PC-9 (cell line): ENCODE data around the gene LRP11. TPM values are rescaled to one million over a fixed set of nuclear protein-coding genes. Genes with fewer than 3 reads are reported as not detected.

Experiments used
- BruUV-seq: library from RNA; stranded (reverse); fragments of 400-500 nt; replicated peaks from 2 replicates; lab custom pipeline; 2021; lab: Mats Ljungman, UMichigan
- CTCF ChIA-PET: fragments of 300-600 bp; sonication (Branson Sonifier 250); formaldehyde crosslinking; loops from one replicate; lab custom pipeline; 2022; ENCODE audit warnings: antibody characterized with exemption; lab: Charles Lee
- POLR2A ChIA-PET: fragments of 300-600 bp; sonication (Branson Sonifier 250); formaldehyde crosslinking; loops from one replicate; lab custom pipeline; 2022; ENCODE audit warnings: antibody characterized with exemption; ENCODE audit not compliant: unreplicated experiment; lab: Charles Lee
- DNase-seq, 2 experiments: peaks; one replicate each; pipeline versions ENCODE4 v3.0.0 to v3.0.0-alpha.2; 2015 to 2022; ENCODE audit warnings: mixed read lengths in 1 of 2
- H2AFZ ChIP-seq: fragments of 200-600 bp; sonication (generic); 2 replicates; pipeline ENCODE4 v1.8.1; 2017; ENCODE audit warnings: antibody characterized with exemption
- H3F3A ChIP-seq: fragments of 200-600 bp; sonication (generic); 2 replicates; pipeline ENCODE4 v1.8.1; 2017; ENCODE audit warnings: antibody characterized with exemption, mild to moderate bottlenecking, low read depth; ENCODE audit not compliant: insufficient read depth
- H3K27ac ChIP-seq: fragments of 200-600 bp; sonication (generic); 2 replicates; pipeline ENCODE4 v1.6.1; 2016; ENCODE audit warnings: mixed run types
- H3K27me3 ChIP-seq: fragments of 200-600 bp; sonication (generic); 2 replicates; pipeline ENCODE4 v1.6.1; 2016; ENCODE audit warnings: low read depth, mixed run types; ENCODE audit not compliant: insufficient read depth
- H3K36me3 ChIP-seq: fragments of 200-600 bp; sonication (generic); 2 replicates; pipeline ENCODE4 v1.6.1; 2016; ENCODE audit warnings: low read depth, mixed run types
- H3K4me1 ChIP-seq: fragments of 200-600 bp; sonication (generic); replicated peaks from 2 replicates; pipeline ENCODE4 v1.6.1; 2016; ENCODE audit warnings: mixed run types; ENCODE audit not compliant: insufficient read depth
- H3K4me2 ChIP-seq: fragments of 200-600 bp; sonication (generic); 2 replicates; pipeline ENCODE4 v1.6.1; 2017; ENCODE audit warnings: mixed run types
- H3K4me3 ChIP-seq: fragments of 200-600 bp; sonication (generic); 2 replicates; pipeline ENCODE4 v1.6.1; 2016; ENCODE audit warnings: mixed run types
- H3K79me2 ChIP-seq: fragments of 200-600 bp; sonication (generic); 2 replicates; pipeline ENCODE4 v1.6.1; 2017; ENCODE audit warnings: low read depth, mixed run types
- H3K9me2 ChIP-seq: fragments of 200-600 bp; sonication (generic); 2 replicates; pipeline ENCODE4 v1.8.1; 2017; ENCODE audit warnings: mild to moderate bottlenecking; ENCODE audit not compliant: insufficient read depth
- H3K9me3 ChIP-seq: fragments of 200-600 bp; sonication (generic); 2 replicates; pipeline ENCODE4 v1.8.1; 2016; ENCODE audit warnings: low read depth; ENCODE audit not compliant: insufficient read depth
- H4K20me1 ChIP-seq: fragments of 200-600 bp; sonication (generic); 2 replicates; pipeline ENCODE4 v1.8.1; 2017; ENCODE audit not compliant: insufficient read depth
- EZH2 ChIP-seq: fragments of 200-600 bp; sonication (generic); IDR thresholded peaks from 2 replicates; pipeline ENCODE4 v1.8.0; 2017; ENCODE audit warnings: antibody characterized with exemption, low read depth
- intact Hi-C: fragments of 100-400 bp; cut with micrococcal nuclease; formaldehyde crosslinking; loops from one replicate; pipeline ENCODE4 v1.10.0; 2022; ENCODE audit not compliant: unreplicated experiment
- total RNA-seq: library from RNA; stranded (reverse); gene quantifications from 2 replicates; pipeline ENCODE4 v1.2.3, GENCODE V29; 2021
- TF ChIP-seq, protein P1 (sequence below): fragments of 200-600 bp; sonication (generic); conservative IDR thresholded peaks from 2 replicates; pipeline ENCODE4 v1.6.1; 2017; ENCODE audit warnings: mixed run types, antibody characterized with exemption, mild to moderate bottlenecking, moderate library complexity

LRP11 gene
- total RNA-seq, 1 experiment from 2014 or later: 38.6 TPM

GRCh38 chr6:149779644-149779963, 84.6 kb downstream of the LRP11 start:
- H2AFZ ChIP-seq: no peak overlapping the region
- no peaks in the 10 kb centered on the region for H3K79me2 ChIP-seq
- no peaks in the 10 kb centered on the region for H3K9me2 ChIP-seq
- no peak overlapping the region for H3K4me3 ChIP-seq
- no peak for DNase-seq
- H3K36me3 ChIP-seq: peaks cover 4% of the 10 kb centered on the region
- H4K20me1 ChIP-seq: peaks cover 4% of the 10 kb centered on the region; the same call in 1 of the 2 replicates
- intact Hi-C loops: no loop called here
- POLR2A ChIA-PET: no interaction called here
- H3K9me3 ChIP-seq: no peaks in the 10 kb centered on the region
- H3K27me3 ChIP-seq: no peaks in the 10 kb centered on the region
- H3K27ac ChIP-seq: no peak overlapping the region
- H3K4me1 ChIP-seq: no peaks in the 10 kb centered on the region
- no TSS peak for BruUV-seq
- CTCF ChIA-PET: no interaction called here
- TF ChIP-seq, protein P1, sequence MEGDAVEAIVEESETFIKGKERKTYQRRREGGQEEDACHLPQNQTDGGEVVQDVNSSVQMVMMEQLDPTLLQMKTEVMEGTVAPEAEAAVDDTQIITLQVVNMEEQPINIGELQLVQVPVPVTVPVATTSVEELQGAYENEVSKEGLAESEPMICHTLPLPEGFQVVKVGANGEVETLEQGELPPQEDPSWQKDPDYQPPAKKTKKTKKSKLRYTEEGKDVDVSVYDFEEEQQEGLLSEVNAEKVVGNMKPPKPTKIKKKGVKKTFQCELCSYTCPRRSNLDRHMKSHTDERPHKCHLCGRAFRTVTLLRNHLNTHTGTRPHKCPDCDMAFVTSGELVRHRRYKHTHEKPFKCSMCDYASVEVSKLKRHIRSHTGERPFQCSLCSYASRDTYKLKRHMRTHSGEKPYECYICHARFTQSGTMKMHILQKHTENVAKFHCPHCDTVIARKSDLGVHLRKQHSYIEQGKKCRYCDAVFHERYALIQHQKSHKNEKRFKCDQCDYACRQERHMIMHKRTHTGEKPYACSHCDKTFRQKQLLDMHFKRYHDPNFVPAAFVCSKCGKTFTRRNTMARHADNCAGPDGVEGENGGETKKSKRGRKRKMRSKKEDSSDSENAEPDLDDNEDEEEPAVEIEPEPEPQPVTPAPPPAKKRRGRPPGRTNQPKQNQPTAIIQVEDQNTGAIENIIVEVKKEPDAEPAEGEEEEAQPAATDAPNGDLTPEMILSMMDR: no peak
- no peak for TF ChIP-seq EZH2
- no peaks in the 10 kb centered on the region for H3F3A ChIP-seq
- H3K4me2 ChIP-seq: no peak overlapping the region

- Histone ChIP-seq H2AFZ (no peak overlapping the region), H3K79me2 (no peaks in the 10 kb centered on the region), H3F3A (no peaks in the 10 kb centered on the region), H3K36me3 (peaks cover 4% of the 10 kb centered on the region), H3K9me3 (no peaks in the 10 kb centered on the region), H3K27me3 (no peaks in the 10 kb centered on the region), H3K9me2 (no peaks in the 10 kb centered on the region), H3K27ac (no peak overlapping the region), H4K20me1 (peaks cover 4% of the 10 kb centered on the region; the same call in 1 of the 2 replicates), H3K4me2 (no peak overlapping the region), H3K4me1 (no peaks in the 10 kb centered on the region), H3K4me3 (no peak overlapping the region)
- no TSS peak for BruUV-seq
- ChIA-PET POLR2A (no interaction called here), CTCF (no interaction called here)
- TF ChIP-seq EZH2: no peak
- TF ChIP-seq, protein P1: no peak
- no peak for DNase-seq
- intact Hi-C loops: no loop called here
Observed at GRCh38 chr6:149777624-149778023, 86.5 kb downstream of the LRP11 start.

DNA sequence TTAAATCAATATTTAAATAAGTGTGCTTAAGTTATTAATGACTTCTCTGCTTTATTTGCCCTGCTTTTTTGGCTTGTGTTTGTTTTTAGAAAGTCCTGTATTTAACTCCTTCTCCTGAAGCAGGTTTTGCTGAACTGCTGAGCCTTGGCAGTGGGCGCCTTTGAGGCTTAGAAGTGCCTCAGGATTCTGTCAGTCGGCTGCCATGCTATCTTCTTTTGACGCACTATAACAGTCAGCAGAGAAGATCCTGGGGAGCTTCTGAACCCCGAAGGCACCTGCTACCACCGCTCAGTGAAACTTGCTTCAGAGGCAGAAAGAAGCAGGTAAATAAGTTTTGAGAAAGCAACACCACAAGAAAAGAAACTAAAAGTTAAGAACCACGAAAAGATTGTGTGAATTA, 92.2 kb downstream of the LRP11 start:
- Histone ChIP-seq H4K20me1 (no peaks in the 10 kb centered on the region), H3K36me3 (peaks cover 4% of the 10 kb centered on the region; the same call in 1 of the 2 replicates), H3K9me3 (no peaks in the 10 kb centered on the region), H3K4me2 (no peak overlapping the region), H3F3A (no peaks in the 10 kb centered on the region), H3K79me2 (peaks cover 14% of the 10 kb centered on the region; the same call in 1 of the 2 replicates), H3K27me3 (no peaks in the 10 kb centered on the region), H3K27ac (no peak overlapping the region), H3K4me1 (peaks cover 2% of the 10 kb centered on the region), H3K4me3 (no peak overlapping the region), H3K9me2 (no peaks in the 10 kb centered on the region), H2AFZ (no peak overlapping the region)
- CTCF ChIA-PET: no interaction called here
- no TSS peak for BruUV-seq
- DNase-seq: no peak
- intact Hi-C loops: no loop called here
- TF ChIP-seq, protein P1: no peak
- TF ChIP-seq EZH2: no peak
- POLR2A ChIA-PET: no interaction called here
